Loucy (cell line): Measurements from ENCODE around the gene OSBPL2.

ENCODE experiments used
- H2AFZ ChIP-seq: fragments of 200-600 bp; sonication (generic); 2 replicates; pipeline ENCODE4 v1.6.0; 2016; ENCODE audit warnings: antibody characterized with exemption, mild to moderate bottlenecking, low read length, moderate library complexity
- H3F3A ChIP-seq: fragments of 200-600 bp; 2 replicates; pipeline ENCODE4 v1.6.0; 2016; ENCODE audit warnings: antibody characterized with exemption, low read depth, mild to moderate bottlenecking
- H3K27me3 ChIP-seq: fragments of 200-600 bp; sonication (generic); 2 replicates; pipeline ENCODE4 v1.6.1; 2014; ENCODE audit warnings: low read length, mild to moderate bottlenecking; ENCODE audit not compliant: insufficient read depth, poor library complexity, severe bottlenecking
- H3K36me3 ChIP-seq: fragments of 200-600 bp; sonication (generic); 2 replicates; pipeline ENCODE4 v1.6.1; 2016; ENCODE audit warnings: low read length; ENCODE audit not compliant: insufficient read depth
- H3K4me1 ChIP-seq: fragments of 200-600 bp; sonication (generic); 2 replicates; pipeline ENCODE4 v1.5.1; 2014; ENCODE audit warnings: low read length, mild to moderate bottlenecking; ENCODE audit not compliant: insufficient read depth, poor library complexity, severe bottlenecking
- H3K4me2 ChIP-seq: fragments of 200-600 bp; sonication (generic); 2 replicates; pipeline ENCODE4 v1.6.0; 2014; ENCODE audit warnings: antibody characterized with exemption, low read length, low read depth, mild to moderate bottlenecking; ENCODE audit not compliant: poor library complexity, severe bottlenecking
- H3K4me3 ChIP-seq: fragments of 200-600 bp; sonication (generic); 2 replicates; pipeline ENCODE4 v1.5.1; 2014; ENCODE audit warnings: low read length, mild to moderate bottlenecking, mixed read lengths; ENCODE audit not compliant: poor library complexity, severe bottlenecking
- H3K79me2 ChIP-seq: fragments of 200-600 bp; sonication (generic); 2 replicates; pipeline ENCODE4 v1.6.1; 2014; ENCODE audit warnings: low read length; ENCODE audit not compliant: insufficient read depth
- H3K9ac ChIP-seq: fragments of 200-600 bp; sonication (generic); 2 replicates; pipeline ENCODE4 v1.6.0; 2014; ENCODE audit warnings: mild to moderate bottlenecking, low read depth, low read length, moderate library complexity; ENCODE audit not compliant: poor library complexity, severe bottlenecking
- H3K9me2 ChIP-seq: fragments of 200-600 bp; sonication (generic); replicated peaks from 2 replicates; pipeline ENCODE4 v1.6.1; 2016; ENCODE audit warnings: low read depth, low read length, mixed read lengths
- H3K9me3 ChIP-seq: fragments of 200-600 bp; sonication (generic); 2 replicates; pipeline ENCODE4 v1.6.1; 2014; ENCODE audit warnings: mild to moderate bottlenecking, antibody characterized with exemption, low read length, low read depth; ENCODE audit not compliant: insufficient read depth
- H4K20me1 ChIP-seq: fragments of 200-600 bp; sonication (generic); 2 replicates; pipeline ENCODE4 v1.6.0; 2014; ENCODE audit warnings: antibody characterized with exemption, low read length, mild to moderate bottlenecking; ENCODE audit not compliant: insufficient read depth, poor library complexity, severe bottlenecking
- EZH2phosphoT487 ChIP-seq: fragments of 200-600 bp; IDR thresholded peaks from 2 replicates; pipeline ENCODE4 v1.6.1; 2018; ENCODE audit warnings: antibody characterized with exemption, mild to moderate bottlenecking, moderate library complexity, borderline replicate concordance
- TF ChIP-seq, protein P1 (sequence below): fragments of 200-600 bp; sonication (generic); conservative IDR thresholded peaks from 2 replicates; pipeline ENCODE4 v1.5.1; 2014; ENCODE audit warnings: mild to moderate bottlenecking, antibody characterized with exemption, low read length

Gene OSBPL2

GRCh38 chr20:62236200-62236599, 2.1 kb upstream of the OSBPL2 start:
- Histone ChIP-seq H3K9me2 (no peaks in the 10 kb centered on the region), H3F3A (no peaks in the 10 kb centered on the region), H3K4me1 (peaks cover 26% of the 10 kb centered on the region), H3K9me3 (no peaks in the 10 kb centered on the region), H3K4me2 (no peak overlapping the region), H3K9ac (no peak overlapping the region), H3K79me2 (peaks cover 26% of the 10 kb centered on the region), H3K36me3 (no peaks in the 10 kb centered on the region), H3K4me3 (no peak overlapping the region), H2AFZ (no peak overlapping the region), H4K20me1 (peaks cover 20% of the 10 kb centered on the region), H3K27me3 (no peaks in the 10 kb centered on the region)
- no peak for TF ChIP-seq EZH2phosphoT487
- TF ChIP-seq, protein P1, sequence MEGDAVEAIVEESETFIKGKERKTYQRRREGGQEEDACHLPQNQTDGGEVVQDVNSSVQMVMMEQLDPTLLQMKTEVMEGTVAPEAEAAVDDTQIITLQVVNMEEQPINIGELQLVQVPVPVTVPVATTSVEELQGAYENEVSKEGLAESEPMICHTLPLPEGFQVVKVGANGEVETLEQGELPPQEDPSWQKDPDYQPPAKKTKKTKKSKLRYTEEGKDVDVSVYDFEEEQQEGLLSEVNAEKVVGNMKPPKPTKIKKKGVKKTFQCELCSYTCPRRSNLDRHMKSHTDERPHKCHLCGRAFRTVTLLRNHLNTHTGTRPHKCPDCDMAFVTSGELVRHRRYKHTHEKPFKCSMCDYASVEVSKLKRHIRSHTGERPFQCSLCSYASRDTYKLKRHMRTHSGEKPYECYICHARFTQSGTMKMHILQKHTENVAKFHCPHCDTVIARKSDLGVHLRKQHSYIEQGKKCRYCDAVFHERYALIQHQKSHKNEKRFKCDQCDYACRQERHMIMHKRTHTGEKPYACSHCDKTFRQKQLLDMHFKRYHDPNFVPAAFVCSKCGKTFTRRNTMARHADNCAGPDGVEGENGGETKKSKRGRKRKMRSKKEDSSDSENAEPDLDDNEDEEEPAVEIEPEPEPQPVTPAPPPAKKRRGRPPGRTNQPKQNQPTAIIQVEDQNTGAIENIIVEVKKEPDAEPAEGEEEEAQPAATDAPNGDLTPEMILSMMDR = no peak

DNA sequence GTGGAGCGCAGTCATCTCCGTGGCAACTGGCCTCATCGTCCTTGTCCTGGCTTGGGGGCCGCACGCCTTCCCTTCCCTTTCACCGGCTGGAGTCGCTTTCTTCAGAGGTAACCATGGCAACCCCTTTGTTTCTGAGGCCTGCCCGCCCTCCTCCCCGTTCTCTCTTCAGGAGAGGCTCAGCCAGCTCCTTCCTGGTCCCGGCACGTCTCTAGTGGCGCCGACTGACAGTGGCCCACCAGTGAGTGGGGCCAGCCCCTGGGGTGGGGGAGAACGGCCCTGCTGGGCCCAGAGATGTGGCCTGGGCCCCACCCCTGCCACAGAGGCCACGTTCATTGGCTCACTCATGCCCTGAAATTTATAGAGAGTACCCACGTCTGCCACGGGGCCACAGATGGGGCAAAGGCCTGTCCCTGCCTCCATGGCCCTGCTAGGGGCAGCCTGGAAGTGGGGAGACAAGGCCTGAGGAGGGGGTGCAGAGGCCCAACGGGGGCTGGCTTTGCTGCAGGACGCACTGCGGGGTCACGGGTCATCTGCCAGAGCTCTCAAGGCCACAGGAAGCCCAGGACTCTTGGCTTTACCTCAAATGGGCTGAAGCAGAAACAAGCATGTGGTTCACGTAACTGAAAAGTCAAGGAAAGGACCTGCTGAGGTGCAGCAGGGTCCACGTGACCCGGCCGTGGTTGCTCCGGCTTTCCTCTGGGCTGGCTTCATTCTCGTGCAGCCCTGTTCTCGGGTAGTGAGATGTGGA, 1.4 kb upstream of the OSBPL2 start:
- H3K4me1 ChIP-seq = peaks cover 33% of the 10 kb centered on the region
- no peak overlapping the region for H3K4me2 ChIP-seq
- no peaks in the 10 kb centered on the region for H3K36me3 ChIP-seq
- no peak overlapping the region for H2AFZ ChIP-seq
- no peaks in the 10 kb centered on the region for H3F3A ChIP-seq
- no peak for TF ChIP-seq EZH2phosphoT487
- TF ChIP-seq, protein P1 = no peak
- H3K4me3 ChIP-seq = no peak overlapping the region
- H3K9me2 ChIP-seq = no peaks in the 10 kb centered on the region
- H4K20me1 ChIP-seq = peaks cover 27% of the 10 kb centered on the region
- H3K9ac ChIP-seq = no peak overlapping the region
- no peaks in the 10 kb centered on the region for H3K9me3 ChIP-seq
- peaks cover 34% of the 10 kb centered on the region for H3K79me2 ChIP-seq
- no peaks in the 10 kb centered on the region for H3K27me3 ChIP-seq

DNA sequence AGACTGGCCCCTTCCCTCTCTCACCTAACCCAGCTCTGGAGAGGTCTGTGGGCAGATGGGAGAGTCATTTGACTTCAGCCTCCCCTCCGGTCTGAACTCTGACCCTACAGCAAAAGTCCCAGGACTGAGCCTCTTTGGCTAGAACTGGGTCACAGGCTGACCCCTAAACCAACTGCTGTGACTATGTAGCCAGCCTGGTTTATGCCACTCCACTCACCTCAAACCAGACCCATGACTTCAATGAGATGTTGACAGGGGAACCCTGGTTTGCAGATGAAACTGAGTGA, 864 bp upstream of the OSBPL2 start:
- no peak overlapping the region for H2AFZ ChIP-seq
- peak overlapping the region; percentile 69 for H3K4me3 ChIP-seq
- no peaks in the 10 kb centered on the region for H3K9me2 ChIP-seq
- no peaks in the 10 kb centered on the region for H3F3A ChIP-seq
- no peak for TF ChIP-seq EZH2phosphoT487
- peaks cover 39% of the 10 kb centered on the region for H3K79me2 ChIP-seq
- H3K4me1 ChIP-seq = peaks cover 38% of the 10 kb centered on the region
- peaks cover 32% of the 10 kb centered on the region for H4K20me1 ChIP-seq
- no peaks in the 10 kb centered on the region for H3K36me3 ChIP-seq
- H3K27me3 ChIP-seq = no peaks in the 10 kb centered on the region
- H3K4me2 ChIP-seq = peak overlapping the region; percentile 86
- no peaks in the 10 kb centered on the region for H3K9me3 ChIP-seq
- no peak overlapping the region for H3K9ac ChIP-seq
